HG03060 (cell line): Measurements from ENCODE around the gene VPS72.

Experiments
- ATAC-seq: cut with Tn5 transposase; IDR thresholded peaks from one replicate; pipeline ENCODE4 v1.9.1; 2021; ENCODE audit warnings: low read depth, moderate number of reproducible peaks; ENCODE audit not compliant: unreplicated experiment

The VPS72 gene

GRCh38 chr1:151146072-151146411 is 44.0 kb downstream of the VPS72 start:
- no peak for ATAC-seq

DNA sequence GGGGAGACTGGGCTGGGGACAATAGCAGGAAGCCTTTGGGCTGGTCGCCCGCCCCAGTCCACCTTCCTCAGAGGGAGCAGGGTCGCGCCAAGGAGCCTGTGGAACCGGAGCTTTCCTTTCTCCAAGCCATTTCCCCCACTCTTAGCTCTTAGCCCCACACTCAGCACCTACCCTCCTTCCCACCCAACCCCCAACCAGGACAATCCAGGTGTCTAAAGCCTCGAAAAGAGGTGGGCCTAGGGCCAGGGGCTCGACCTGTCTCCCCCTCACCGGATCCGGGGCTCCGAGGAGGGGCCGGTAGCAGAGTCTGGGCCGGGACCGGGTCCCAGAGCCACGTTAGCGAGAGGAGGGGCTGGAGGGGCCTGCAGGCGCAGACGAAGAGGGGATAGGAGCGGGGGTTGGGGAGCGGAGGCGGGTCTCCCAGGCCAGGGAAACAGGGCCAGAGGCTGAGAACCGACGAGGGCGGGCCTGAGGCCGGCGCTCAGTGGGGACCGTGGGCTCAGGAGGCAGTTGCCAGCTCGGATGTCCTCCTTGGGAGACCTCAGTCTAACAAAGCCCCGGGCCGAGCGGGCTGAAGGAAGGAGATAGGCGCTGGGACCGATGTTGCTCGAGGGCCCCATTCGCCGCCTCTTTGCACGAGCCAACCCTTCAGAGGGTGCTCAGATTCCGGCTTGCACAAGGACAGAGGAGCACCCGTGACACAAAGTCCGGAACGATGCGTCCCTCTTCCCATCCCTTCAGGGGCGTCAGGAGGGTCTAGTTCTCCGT is 44.5 kb downstream of the VPS72 start:
- no peak for ATAC-seq

GRCh38 chr1:151144474-151145303 is 45.3 kb downstream of the VPS72 start:
- ATAC-seq, result no peak

GRCh38 chr1:151143986-151144385 is 46.0 kb downstream of the VPS72 start:
- no peak for ATAC-seq

GRCh38 chr1:151143057-151143435 is 47.0 kb downstream of the VPS72 start:
- no peak for ATAC-seq

- no peak for ATAC-seq
These were observed 47.5 kb downstream of the VPS72 start for GRCh38 chr1:151142411-151143056.

GRCh38 chr1:151137789-151138188 is 52.2 kb downstream of the VPS72 start:
- no peak for ATAC-seq

GRCh38 chr1:151135433-151136385 is 54.3 kb downstream of the VPS72 start:
- ATAC-seq, result no peak

DNA sequence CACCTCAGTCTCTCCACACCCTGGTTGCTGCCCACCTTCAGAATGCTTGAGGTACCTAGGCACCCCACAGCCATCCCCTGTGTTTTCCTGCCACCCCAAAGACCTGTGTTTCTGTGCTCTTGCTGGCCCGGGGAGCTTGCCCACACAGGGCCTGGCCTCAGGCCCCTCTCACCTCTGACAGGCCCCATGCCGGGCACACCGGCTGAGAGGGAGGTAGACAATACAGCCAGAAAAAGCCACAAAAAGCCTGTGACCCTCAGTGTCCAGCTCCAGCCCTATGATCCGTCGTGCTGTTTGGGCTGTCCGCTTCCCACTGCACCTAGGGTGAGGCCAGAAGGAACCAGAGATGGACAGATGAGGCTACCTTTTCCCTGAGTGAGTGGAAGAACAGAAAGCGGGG is 55.0 kb downstream of the VPS72 start:
- ATAC-seq, result no peak

DNA sequence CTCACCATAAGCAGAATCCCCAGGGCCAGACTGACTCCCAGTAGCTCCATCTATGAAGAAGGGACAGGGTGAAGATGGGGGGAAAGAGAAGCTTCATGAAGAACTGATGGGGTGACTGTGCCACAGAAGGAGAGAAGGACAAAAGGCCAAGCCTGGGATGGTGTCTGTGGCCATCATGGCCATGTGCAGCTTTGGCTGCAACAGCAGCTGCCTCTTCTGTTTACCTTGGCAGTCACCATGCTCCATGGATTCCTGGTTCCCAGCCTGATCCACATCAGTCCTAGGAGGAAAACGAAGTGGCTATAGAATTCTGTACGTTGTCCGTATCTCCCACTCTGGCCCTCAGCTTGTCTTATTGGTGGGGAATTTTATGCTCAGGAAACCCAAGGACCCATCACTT is 55.6 kb downstream of the VPS72 start:
- no peak for ATAC-seq

DNA sequence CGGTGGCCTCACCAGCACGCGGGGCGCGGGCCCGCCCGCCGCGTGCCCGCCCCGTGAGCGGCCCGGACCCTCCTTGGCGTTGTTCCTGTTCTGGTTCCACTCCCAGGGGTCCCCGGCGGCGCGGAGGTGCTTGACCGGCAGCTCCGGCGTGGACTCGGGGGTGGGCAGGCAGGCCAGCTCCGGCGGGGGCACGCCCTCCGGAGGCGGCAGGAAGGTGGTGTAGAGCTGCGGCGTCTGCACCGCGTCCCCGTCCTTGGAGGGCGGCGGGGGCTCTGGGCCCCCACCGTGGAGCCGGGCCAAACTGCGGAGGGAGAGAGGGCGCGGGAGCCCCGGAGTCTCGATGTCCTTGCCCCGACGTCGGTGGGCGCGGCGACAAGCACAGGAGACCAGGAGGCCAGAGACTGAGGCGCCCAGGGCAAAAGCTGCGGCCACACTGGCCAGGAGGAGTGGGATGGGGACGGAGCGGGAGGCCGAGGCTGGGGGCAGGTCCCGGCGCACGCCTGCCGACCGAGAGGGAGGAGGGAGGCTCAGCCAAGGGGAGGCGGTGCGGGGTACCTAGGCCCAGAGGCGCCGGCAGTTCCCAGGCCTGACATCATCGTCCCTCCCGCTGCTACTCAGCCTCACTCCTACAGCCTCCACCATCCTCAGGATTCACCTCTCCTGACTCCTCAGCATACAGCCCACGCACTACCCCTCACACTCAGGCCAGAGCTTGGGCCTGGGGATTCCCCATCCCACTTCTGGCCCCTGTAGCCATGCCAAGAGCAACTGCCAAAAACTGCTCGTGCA is 56.8 kb downstream of the VPS72 start:
- no peak for ATAC-seq

DNA sequence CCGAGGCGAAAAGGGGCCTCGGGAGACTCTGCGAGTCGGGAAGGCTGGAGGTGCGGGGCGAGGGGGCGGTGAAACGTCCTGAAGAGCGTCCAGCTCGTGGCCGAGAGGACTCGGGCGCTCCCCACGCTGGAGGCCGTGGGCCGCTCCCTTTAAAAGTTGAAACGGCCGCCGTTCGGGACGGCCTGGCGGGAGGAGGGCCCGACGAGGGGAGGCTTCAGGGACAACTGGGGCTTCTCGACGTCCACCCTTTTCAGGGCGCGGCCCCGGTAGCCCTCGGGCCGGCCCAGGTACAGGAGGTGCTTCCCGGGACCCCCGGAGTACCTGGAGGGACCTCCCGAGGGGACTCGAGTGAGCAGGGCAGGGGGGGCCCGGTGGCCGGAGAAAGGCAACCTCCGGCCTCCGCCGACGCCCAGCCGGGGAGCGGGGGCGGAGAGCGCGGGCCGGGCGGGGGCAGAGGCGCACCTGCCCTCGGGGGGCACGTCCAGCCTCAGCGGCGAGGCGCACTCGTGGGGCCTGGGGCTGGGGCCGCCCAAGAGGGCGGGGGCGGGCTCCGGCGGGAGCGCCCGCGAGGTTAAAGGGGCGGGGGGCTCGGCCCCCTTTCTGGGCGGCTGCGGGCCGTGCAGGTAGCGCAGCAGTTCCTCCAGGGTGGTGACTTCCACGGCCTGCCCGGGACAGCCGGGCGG is 57.5 kb downstream of the VPS72 start:
- ATAC-seq, result no peak

DNA sequence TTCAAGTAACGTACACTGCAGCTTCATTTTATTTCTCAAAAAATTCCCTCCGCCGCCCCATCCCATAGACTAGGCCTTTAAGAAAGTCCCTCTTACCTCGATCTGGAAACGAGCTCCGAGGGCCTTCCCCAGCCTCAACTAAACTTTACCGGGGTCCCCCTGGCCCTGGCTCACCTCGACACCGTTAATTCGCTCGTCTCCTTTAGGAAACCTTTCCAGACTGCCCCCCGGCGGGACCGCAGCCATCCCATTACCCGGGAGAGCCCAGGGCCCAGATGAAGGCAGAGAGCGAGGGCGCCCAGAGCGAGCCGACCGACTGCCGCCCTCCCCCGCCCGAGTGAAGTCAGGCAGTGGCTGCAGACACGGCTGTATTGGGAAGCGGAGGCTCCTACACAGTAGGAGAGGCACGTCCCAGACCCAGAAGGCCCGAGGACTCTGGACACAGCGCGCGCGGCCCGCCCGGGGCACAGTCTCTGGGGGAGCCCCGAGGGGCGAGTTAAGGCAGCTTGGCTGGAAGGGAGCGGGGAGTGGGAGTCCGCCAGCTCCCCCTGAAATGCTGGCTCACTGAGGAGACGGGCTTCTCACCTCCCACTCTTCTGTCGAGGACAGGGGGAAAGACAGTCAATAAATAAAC is 58.2 kb downstream of the VPS72 start:
- no peak for ATAC-seq

- no peak for ATAC-seq
These were observed 58.9 kb downstream of the VPS72 start for GRCh38 chr1:151130987-151131586.

DNA sequence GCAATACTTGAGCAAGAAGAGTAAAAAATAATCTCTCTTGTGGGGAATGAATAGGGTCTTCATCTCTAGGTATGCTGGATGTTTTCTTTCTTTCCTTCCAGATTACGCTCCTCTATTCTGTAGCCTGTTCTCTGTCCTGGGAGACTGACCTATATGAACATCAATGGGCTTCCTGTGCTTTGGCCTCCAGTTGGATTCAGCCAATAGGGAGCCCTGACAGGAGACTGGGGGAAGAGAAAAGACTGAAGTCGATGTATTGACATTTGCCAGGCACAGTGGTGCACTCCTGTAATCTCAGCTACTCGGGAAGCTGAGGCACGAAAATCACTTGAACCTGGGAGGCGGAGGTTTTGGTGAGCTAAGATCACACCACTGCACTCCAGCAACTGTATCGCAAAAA is 61.2 kb downstream of the VPS72 start:
- no peak for ATAC-seq
